Epithelial cell of proximal tubule (primary cell): ENCODE data around the gene LYZL4. TPM values are rescaled to one million over a fixed set of nuclear protein-coding genes. Genes with fewer than 3 reads are reported as not detected.

ENCODE experiments used
- DNase-seq: peaks from one replicate; pipeline ENCODE4 v3.0.0-alpha.2; 2011; ENCODE audit warnings: low read depth
- H3K4me3 ChIP-seq: 2 replicates; pipeline ENCODE4 v1.5.1; 2011; ENCODE audit warnings: low read depth, mild to moderate bottlenecking, low read length
- CTCF ChIP-seq: conservative IDR thresholded peaks from 2 replicates; pipeline ENCODE4 v1.5.1; 2012; ENCODE audit warnings: low read depth, mild to moderate bottlenecking, low read length
- total RNA-seq: library from RNA; depleted of rRNA; stranded (reverse); fragments of >200 nt; gene quantifications from 2 replicates; pipeline ENCODE4 v1.2.3, GENCODE V29; 2015

Gene LYZL4
- total RNA-seq, 1 donor from 2014 or later: not detected

- TF ChIP-seq CTCF: no peak
- no peak for DNase-seq
- no peak overlapping the region for H3K4me3 ChIP-seq
Measured at GRCh38 chr3:42347928-42348327, 62.5 kb downstream of the LYZL4 start.

Other genes starting within 250 kb of the LYZL4 start
- 0.63 TPM in 1 of 2 replicates, not detected in the other for gene CCK, start 144.4 kb downstream of the LYZL4 start, total RNA-seq
- gene VIPR1, start 92.0 kb upstream of the LYZL4 start, total RNA-seq: 0.43 TPM in 1 of 2 replicates, not detected in the other
- 40.8 and 60.0 TPM in 2 replicates for gene SEC22C, start 171.4 kb upstream of the LYZL4 start, total RNA-seq
- 26.9 and 31.5 TPM in 2 replicates for gene SS18L2, start 180.2 kb upstream of the LYZL4 start, total RNA-seq
- gene NKTR, start 190.1 kb upstream of the LYZL4 start, total RNA-seq: 18.2 and 24.3 TPM in 2 replicates
- 5.6 and 6.2 TPM in 2 replicates for gene ZBTB47, start 243.1 kb upstream of the LYZL4 start, total RNA-seq